HG03575 (cell line): ENCODE data around the gene FHAD1.
"Not testable (repeated sequence)": the region's sequence is repeated elsewhere in the genome, so short reads cannot be mapped to it uniquely, and the experiment has no call there.

Experiments used
- ATAC-seq: cut with Tn5 transposase; IDR thresholded peaks from one replicate; pipeline ENCODE4 v1.9.1; 2021; ENCODE audit not compliant: unreplicated experiment, insufficient number of reproducible peaks, low FRiP score; ENCODE audit errors: extremely low read depth

The FHAD1 gene

GRCh38 chr1:15290382-15290781 is 43.4 kb downstream of the FHAD1 start:
- no peak for ATAC-seq

- no peak for ATAC-seq
These were observed 48.7 kb downstream of the FHAD1 start for GRCh38 chr1:15295696-15296095.

GRCh38 chr1:15296585-15297321 is 49.7 kb downstream of the FHAD1 start:
- no peak for ATAC-seq

- not testable (repeated sequence) for ATAC-seq
These were observed 51.0 kb downstream of the FHAD1 start for GRCh38 chr1:15297975-15298374.

GRCh38 chr1:15299179-15299578 is 52.2 kb downstream of the FHAD1 start:
- no peak for ATAC-seq

GRCh38 chr1:15299806-15300205 is 52.8 kb downstream of the FHAD1 start:
- no peak for ATAC-seq

- ATAC-seq = no peak
These were observed 56.9 kb downstream of the FHAD1 start for GRCh38 chr1:15303935-15304334.

- no peak for ATAC-seq
These were observed 57.9 kb downstream of the FHAD1 start for GRCh38 chr1:15304708-15305467.

- no peak for ATAC-seq
These were observed 58.4 kb downstream of the FHAD1 start for GRCh38 chr1:15305468-15305770.

- not testable (repeated sequence) for ATAC-seq
These were observed 59.3 kb downstream of the FHAD1 start for GRCh38 chr1:15306352-15306751.

- no peak for ATAC-seq
These were observed 61.1 kb downstream of the FHAD1 start for GRCh38 chr1:15308135-15308534.

- ATAC-seq = no peak
These were observed 61.6 kb downstream of the FHAD1 start for GRCh38 chr1:15308621-15309027.

- ATAC-seq = no peak
These were observed 62.7 kb downstream of the FHAD1 start for GRCh38 chr1:15309687-15310086.

- no peak for ATAC-seq
These were observed 63.5 kb downstream of the FHAD1 start for GRCh38 chr1:15310544-15310943.

GRCh38 chr1:15311122-15311822 is 64.2 kb downstream of the FHAD1 start:
- no peak for ATAC-seq

GRCh38 chr1:15311880-15312279 is 64.9 kb downstream of the FHAD1 start:
- ATAC-seq = no peak

- no peak for ATAC-seq
These were observed 65.8 kb downstream of the FHAD1 start for GRCh38 chr1:15312626-15313411.

- ATAC-seq = no peak
These were observed 67.6 kb downstream of the FHAD1 start for GRCh38 chr1:15314328-15315281.
